ENCODE data around the gene PSMG1. TPM values are rescaled to one million over a fixed set of nuclear protein-coding genes. Genes with fewer than 3 reads are reported as not detected.

The PSMG1 gene
- total and polyA plus RNA-seq, 2 donors from 2014 or later, result 25.9 to 50.8 TPM

- Histone ChIP-seq H3K9me3 (ENCODE audit: control insufficient read depth in 2 of 3, insufficient read depth in 1 of 3, low read length in 3 of 3) (peaks cover 0 to 8% (median 0%) of the 10 kb centered on the region in 3 donors), H3K4me3 (ENCODE audit: low read length in 3 of 3) (no peak overlapping the region), H3K36me3 (ENCODE audit: control insufficient read depth in 2 of 3, insufficient read depth in 3 of 3, low read length in 3 of 3) (no peaks in the 10 kb centered on the region), H3K9ac (ENCODE audit: low read length in 3 of 3) (no peak overlapping the region), H3K4me1 (ENCODE audit: control insufficient read depth in 2 of 3, insufficient read depth in 2 of 3, low read depth in 1 of 3, low read length in 3 of 3) (no peaks in the 10 kb centered on the region), H3K27me3 (ENCODE audit: control insufficient read depth, insufficient read depth, low read length) (no peaks in the 10 kb centered on the region), H3K27ac (ENCODE audit: low read depth in 2 of 2, low read length in 2 of 2) (no peak overlapping the region)
- no peak for DNase-seq
- FAIRE-seq, result no peak
- intact Hi-C loops (cut with DNase I), result loop anchor here (5.0 to 10.0 kb wide), 2 partner anchors 400 to 627 kb away; no protein-coding TSS in a partner anchor
- TF ChIP-seq, protein P1, sequence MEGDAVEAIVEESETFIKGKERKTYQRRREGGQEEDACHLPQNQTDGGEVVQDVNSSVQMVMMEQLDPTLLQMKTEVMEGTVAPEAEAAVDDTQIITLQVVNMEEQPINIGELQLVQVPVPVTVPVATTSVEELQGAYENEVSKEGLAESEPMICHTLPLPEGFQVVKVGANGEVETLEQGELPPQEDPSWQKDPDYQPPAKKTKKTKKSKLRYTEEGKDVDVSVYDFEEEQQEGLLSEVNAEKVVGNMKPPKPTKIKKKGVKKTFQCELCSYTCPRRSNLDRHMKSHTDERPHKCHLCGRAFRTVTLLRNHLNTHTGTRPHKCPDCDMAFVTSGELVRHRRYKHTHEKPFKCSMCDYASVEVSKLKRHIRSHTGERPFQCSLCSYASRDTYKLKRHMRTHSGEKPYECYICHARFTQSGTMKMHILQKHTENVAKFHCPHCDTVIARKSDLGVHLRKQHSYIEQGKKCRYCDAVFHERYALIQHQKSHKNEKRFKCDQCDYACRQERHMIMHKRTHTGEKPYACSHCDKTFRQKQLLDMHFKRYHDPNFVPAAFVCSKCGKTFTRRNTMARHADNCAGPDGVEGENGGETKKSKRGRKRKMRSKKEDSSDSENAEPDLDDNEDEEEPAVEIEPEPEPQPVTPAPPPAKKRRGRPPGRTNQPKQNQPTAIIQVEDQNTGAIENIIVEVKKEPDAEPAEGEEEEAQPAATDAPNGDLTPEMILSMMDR (IDR thresholded peaks at IDR 0.05; ENCODE audit: borderline replicate concordance, extremely low read depth, insufficient read depth), result no peak
Observed at GRCh38 chr21:39132248-39132647, 51.0 kb downstream of the PSMG1 start.

DNA sequence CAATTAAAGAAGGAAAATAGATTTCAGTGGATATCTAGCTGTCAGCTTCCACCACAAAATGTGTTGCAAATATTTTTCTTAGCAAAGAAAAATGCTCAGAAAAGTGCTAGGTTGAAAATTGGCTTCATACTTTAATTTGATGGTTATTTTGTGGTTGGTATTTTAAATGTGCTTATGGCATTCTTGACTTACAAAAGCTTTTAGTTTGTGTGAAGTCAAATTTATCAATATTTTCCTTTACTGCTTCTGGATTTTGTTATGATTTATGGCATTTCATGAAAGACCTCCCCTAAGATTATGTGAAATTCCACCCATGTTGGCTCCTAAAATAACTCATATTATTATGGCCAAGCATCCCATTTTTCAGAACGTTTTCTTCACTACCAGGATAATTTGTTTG lies 51.5 kb downstream of the PSMG1 start:
- Histone ChIP-seq H3K27me3 (ENCODE audit: control insufficient read depth, insufficient read depth, low read length) (no peaks in the 10 kb centered on the region), H3K4me3 (ENCODE audit: low read length in 3 of 3) (no peak overlapping the region), H3K27ac (ENCODE audit: low read depth in 2 of 2, low read length in 2 of 2) (no peak overlapping the region), H3K9ac (ENCODE audit: low read length in 3 of 3) (no peak overlapping the region), H3K9me3 (ENCODE audit: control insufficient read depth in 2 of 3, insufficient read depth in 1 of 3, low read length in 3 of 3) (peaks cover 0 to 8% (median 0%) of the 10 kb centered on the region in 3 donors), H3K4me1 (ENCODE audit: control insufficient read depth in 2 of 3, insufficient read depth in 2 of 3, low read depth in 1 of 3, low read length in 3 of 3) (no peaks in the 10 kb centered on the region), H3K36me3 (ENCODE audit: control insufficient read depth in 2 of 3, insufficient read depth in 3 of 3, low read length in 3 of 3) (no peaks in the 10 kb centered on the region)
- FAIRE-seq (no peak), DNase-seq (no peak)
- intact Hi-C loops (cut with DNase I), result loop anchor here (5.0 to 10.0 kb wide), 2 partner anchors 399 to 627 kb away; no protein-coding TSS in a partner anchor
- TF ChIP-seq, protein P1 (IDR thresholded peaks at IDR 0.05; ENCODE audit: borderline replicate concordance, extremely low read depth, insufficient read depth), result no peak

GRCh38 chr21:39127506-39127905 lies 55.7 kb downstream of the PSMG1 start:
- Histone ChIP-seq H3K4me3 (ENCODE audit: low read length in 3 of 3) (no peak overlapping the region), H3K4me1 (ENCODE audit: control insufficient read depth in 2 of 3, insufficient read depth in 2 of 3, low read depth in 1 of 3, low read length in 3 of 3) (peaks cover 0 to 4% (median 0%) of the 10 kb centered on the region in 3 donors), H3K9me3 (ENCODE audit: control insufficient read depth in 2 of 3, insufficient read depth in 1 of 3, low read length in 3 of 3) (peaks cover 0 to 13% (median 0%) of the 10 kb centered on the region in 3 donors), H3K36me3 (ENCODE audit: control insufficient read depth in 2 of 3, insufficient read depth in 3 of 3, low read length in 3 of 3) (no peaks in the 10 kb centered on the region), H3K27me3 (ENCODE audit: control insufficient read depth, insufficient read depth, low read length) (no peaks in the 10 kb centered on the region), H3K27ac (ENCODE audit: low read depth in 2 of 2, low read length in 2 of 2) (no peak overlapping the region), H3K9ac (ENCODE audit: low read length in 3 of 3) (no peak overlapping the region)
- DNase-seq (no peak), FAIRE-seq (no peak)
- TF ChIP-seq, protein P1 (IDR thresholded peaks at IDR 0.05; ENCODE audit: borderline replicate concordance, extremely low read depth, insufficient read depth), result no peak
- intact Hi-C loops (cut with DNase I), result no loop called here

GRCh38 chr21:39126486-39126806 lies 56.8 kb downstream of the PSMG1 start:
- Histone ChIP-seq H3K4me1 (ENCODE audit: control insufficient read depth in 2 of 3, insufficient read depth in 2 of 3, low read depth in 1 of 3, low read length in 3 of 3) (peaks cover 0 to 4% (median 0%) of the 10 kb centered on the region in 3 donors), H3K27ac (ENCODE audit: low read depth in 2 of 2, low read length in 2 of 2) (no peak overlapping the region), H3K27me3 (ENCODE audit: control insufficient read depth, insufficient read depth, low read length) (no peaks in the 10 kb centered on the region), H3K9ac (ENCODE audit: low read length in 3 of 3) (no peak overlapping the region), H3K9me3 (ENCODE audit: control insufficient read depth in 2 of 3, insufficient read depth in 1 of 3, low read length in 3 of 3) (peaks cover 0 to 12% (median 0%) of the 10 kb centered on the region in 3 donors), H3K36me3 (ENCODE audit: control insufficient read depth in 2 of 3, insufficient read depth in 3 of 3, low read length in 3 of 3) (no peaks in the 10 kb centered on the region), H3K4me3 (ENCODE audit: low read length in 3 of 3) (no peak overlapping the region)
- TF ChIP-seq, protein P1 (IDR thresholded peaks at IDR 0.05; ENCODE audit: borderline replicate concordance, extremely low read depth, insufficient read depth), result no peak
- intact Hi-C loops (cut with DNase I), result no loop called here
- FAIRE-seq, result no peak
- no peak for DNase-seq

Data from kidney (tissue), 14 donors.